ENCODE results near the gene PCDHGA12. TPM values are rescaled to one million over a fixed set of nuclear protein-coding genes. Genes with fewer than 3 reads are reported as not detected.
A peak's percentile ranks its signal among the peaks of the same experiment; 100 is the strongest.
"Not testable (repeated sequence)": the region's sequence is repeated elsewhere in the genome, so short reads cannot be mapped to it uniquely, and the experiment has no call there.

The PCDHGA12 gene
- total and polyA plus RNA-seq, 12 donors, result 0.34 to 29.1 (median 13.1) TPM

DNA sequence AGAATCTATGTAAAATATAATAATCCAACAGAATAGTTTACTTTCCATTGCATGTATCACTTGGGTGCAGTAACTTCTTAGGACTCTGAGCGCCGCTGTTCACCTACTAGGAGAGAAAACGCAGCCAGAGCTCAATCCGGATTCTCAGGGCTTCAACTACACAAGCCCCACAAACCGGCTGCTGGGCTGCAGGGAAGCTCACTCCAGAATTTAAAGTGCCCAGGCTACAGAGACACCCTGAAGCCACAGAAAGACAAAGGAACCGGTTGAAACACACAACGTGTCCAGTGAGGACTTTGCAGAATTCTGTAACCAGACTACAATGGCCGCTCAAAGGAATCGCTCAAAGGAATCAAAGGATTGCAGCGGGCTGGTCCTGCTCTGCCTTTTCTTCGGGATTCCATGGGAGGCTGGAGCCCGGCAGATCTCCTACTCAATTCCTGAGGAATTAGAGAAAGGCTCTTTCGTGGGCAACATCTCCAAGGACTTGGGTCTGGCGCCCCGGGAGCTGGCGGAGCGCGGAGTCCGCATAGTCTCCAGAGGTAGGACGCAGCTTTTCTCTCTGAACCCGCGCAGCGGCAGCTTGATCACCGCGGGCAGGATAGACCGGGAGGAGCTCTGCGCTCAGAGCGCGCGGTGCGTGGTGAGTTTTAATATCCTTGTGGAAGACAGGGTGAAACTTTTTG is 17.3 kb upstream of the PCDHGA12 start, which contains the start of gene PCDHGA10:
Gene PCDHGA10, plus strand, starts transcription at position 134 of the 686 bp plus-strand sequence. Its CDS starts 189 bp downstream, at position 323.
- no peaks in the 10 kb centered on the region for H3K27me3 ChIP-seq
- TF ChIP-seq, protein P1, sequence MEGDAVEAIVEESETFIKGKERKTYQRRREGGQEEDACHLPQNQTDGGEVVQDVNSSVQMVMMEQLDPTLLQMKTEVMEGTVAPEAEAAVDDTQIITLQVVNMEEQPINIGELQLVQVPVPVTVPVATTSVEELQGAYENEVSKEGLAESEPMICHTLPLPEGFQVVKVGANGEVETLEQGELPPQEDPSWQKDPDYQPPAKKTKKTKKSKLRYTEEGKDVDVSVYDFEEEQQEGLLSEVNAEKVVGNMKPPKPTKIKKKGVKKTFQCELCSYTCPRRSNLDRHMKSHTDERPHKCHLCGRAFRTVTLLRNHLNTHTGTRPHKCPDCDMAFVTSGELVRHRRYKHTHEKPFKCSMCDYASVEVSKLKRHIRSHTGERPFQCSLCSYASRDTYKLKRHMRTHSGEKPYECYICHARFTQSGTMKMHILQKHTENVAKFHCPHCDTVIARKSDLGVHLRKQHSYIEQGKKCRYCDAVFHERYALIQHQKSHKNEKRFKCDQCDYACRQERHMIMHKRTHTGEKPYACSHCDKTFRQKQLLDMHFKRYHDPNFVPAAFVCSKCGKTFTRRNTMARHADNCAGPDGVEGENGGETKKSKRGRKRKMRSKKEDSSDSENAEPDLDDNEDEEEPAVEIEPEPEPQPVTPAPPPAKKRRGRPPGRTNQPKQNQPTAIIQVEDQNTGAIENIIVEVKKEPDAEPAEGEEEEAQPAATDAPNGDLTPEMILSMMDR (IDR thresholded peaks at IDR 0.05), result peak; percentile 19 to 44 (median 38)
- no peak for TF ChIP-seq POLR2A (IDR thresholded peaks at IDR 0.05)
- intact Hi-C loops (cut with DNase I), result loop anchor here (5.0 to 10.0 kb wide), 5 partner anchors 98 to 188 kb away; partner anchors contain the start of gene PCDHB14 (in 1 of the 2)
- H3K4me3 ChIP-seq, result peak within 1 kb of the TSS in 2 of 4 donors; percentile 6 to 43
- 9 to 20% (median 14%) methylated on average over 31 of the region's 31 CpGs for WGBS, 4 donors
- peaks cover 0 to 48% (median 0%) of the 10 kb centered on the region in 3 donors for H3K9me3 ChIP-seq (replicated peaks in 1 of 3)
- H3K36me3 ChIP-seq (replicated peaks in 1 of 2), result no peaks in the 10 kb centered on the region
- DNase-seq, result peak in 6 of 7 donors; percentile 34 to 68 (median 46)
- H3K4me1 ChIP-seq (replicated peaks in 1 of 2), result no peaks in the 10 kb centered on the region
- peak within 1 kb of the TSS in 1 of 5 donors; percentile 40 for H3K27ac ChIP-seq

DNA sequence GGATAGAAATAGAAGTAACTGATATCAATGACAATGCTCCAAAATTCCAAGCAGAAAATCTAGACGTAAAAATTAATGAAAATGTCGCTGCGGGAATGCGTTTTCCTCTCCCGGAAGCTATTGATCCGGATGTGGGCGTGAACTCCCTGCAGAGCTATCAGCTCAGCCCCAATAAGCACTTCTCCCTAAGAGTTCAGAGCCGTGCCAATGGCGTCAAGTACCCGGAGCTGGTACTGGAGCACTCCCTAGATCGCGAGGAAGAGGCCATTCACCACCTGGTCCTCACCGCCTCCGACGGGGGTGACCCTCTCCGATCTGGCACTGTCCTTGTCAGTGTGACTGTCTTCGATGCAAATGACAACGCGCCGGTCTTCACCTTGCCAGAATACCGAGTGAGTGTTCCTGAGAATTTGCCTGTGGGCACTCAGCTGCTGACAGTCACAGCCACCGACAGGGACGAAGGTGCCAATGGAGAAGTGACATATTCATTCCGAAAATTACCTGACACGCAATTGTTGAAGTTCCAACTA is 16.7 kb upstream of the PCDHGA12 start:
- Histone ChIP-seq H3K36me3 (replicated peaks in 1 of 2) (no peaks in the 10 kb centered on the region), H3K27me3 (no peaks in the 10 kb centered on the region), H3K4me1 (replicated peaks in 1 of 2) (no peaks in the 10 kb centered on the region), H3K4me3 (peak overlapping the region in 2 of 4 donors; percentile 6 to 43), H3K27ac (no peak overlapping the region), H3K9me3 (replicated peaks in 1 of 3) (peaks cover 0 to 49% (median 0%) of the 10 kb centered on the region in 3 donors)
- intact Hi-C loops (cut with DNase I), result loop anchor here (5.0 to 10.0 kb wide), 5 partner anchors 99 to 189 kb away; partner anchors contain the start of gene PCDHB14 (in 1 of the 2)
- TF ChIP-seq, protein P1 (IDR thresholded peaks at IDR 0.05), result no peak
- no peak for TF ChIP-seq POLR2A (IDR thresholded peaks at IDR 0.05)
- no peak for DNase-seq
- 9 to 16% (median 13%) methylated on average over 21 to 25 of the region's 25 CpGs for WGBS, 4 donors

DNA sequence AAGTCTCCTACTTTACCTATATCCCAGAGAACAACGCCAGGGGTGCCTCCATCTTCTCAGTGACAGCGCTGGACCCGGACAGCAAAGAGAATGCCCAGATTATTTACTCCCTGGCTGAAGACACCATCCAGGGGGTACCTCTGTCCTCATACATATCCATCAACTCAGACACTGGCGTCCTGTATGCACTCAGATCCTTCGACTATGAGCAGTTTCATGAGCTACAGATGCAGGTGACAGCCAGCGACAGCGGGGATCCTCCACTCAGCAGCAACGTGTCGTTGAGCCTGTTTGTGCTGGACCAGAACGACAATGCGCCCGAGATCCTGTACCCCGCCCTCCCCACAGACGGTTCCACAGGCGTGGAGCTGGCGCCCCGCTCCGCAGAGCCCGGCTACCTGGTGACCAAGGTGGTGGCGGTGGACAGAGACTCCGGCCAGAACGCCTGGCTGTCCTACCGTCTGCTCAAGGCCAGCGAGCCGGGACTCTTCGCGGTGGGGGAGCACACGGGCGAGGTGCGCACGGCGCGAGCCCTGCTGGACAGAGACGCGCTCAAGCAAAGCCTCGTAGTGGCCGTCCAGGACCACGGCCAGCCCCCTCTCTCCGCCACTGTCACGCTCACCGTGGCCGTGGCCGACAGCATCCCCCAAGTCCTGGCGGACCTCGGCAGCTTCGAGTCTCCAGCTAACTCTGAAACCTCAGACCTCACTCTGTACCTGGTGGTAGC is 15.6 kb upstream of the PCDHGA12 start:
- peaks cover 0 to 49% (median 0%) of the 10 kb centered on the region in 3 donors for H3K9me3 ChIP-seq (replicated peaks in 1 of 3)
- H3K4me3 ChIP-seq; H3K4me1 ChIP-seq (replicated peaks in 1 of 2); H3K27ac ChIP-seq; H3K27me3 ChIP-seq; DNase-seq; H3K36me3 ChIP-seq (replicated peaks in 1 of 2): not testable (repeated sequence)
- intact Hi-C loops (cut with DNase I), result loop anchor here (5.0 to 10.0 kb wide), 5 partner anchors 100 to 190 kb away; partner anchors contain the start of gene PCDHB14 (in 1 of the 2)
- WGBS, 4 donors, result 22 to 36% (median 22%) methylated on average over 5 to 46 of the region's 46 CpGs

DNA sequence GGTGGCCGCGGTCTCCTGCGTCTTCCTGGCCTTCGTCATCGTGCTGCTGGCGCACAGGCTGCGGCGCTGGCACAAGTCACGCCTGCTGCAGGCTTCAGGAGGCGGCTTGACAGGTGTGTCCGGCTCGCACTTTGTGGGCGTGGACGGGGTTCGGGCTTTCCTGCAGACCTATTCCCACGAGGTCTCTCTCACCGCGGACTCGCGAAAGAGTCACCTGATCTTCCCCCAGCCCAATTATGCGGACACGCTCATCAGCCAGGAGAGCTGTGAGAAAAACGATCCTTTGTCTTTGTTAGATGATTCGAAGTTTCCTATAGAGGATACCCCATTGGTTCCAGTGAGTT is 15.1 kb upstream of the PCDHGA12 start:
- DNase-seq; H3K27ac ChIP-seq; H3K4me3 ChIP-seq; H3K4me1 ChIP-seq (replicated peaks in 1 of 2); H3K27me3 ChIP-seq; H3K36me3 ChIP-seq (replicated peaks in 1 of 2): not testable (repeated sequence)
- intact Hi-C loops (cut with DNase I), result loop anchor here (10.0 kb wide), 4 partner anchors 100 to 190 kb away; partner anchors contain the start of gene PCDHB14 (in 1 of the 2)
- WGBS, 4 donors, result 20 to 43% (median 28%) methylated on average over 6 to 24 of the region's 24 CpGs
- peaks cover 0 to 49% (median 5%) of the 10 kb centered on the region in 3 donors for H3K9me3 ChIP-seq (replicated peaks in 1 of 3)

Data from adrenal gland (tissue), 12 donors.